Measurements from ENCODE around the gene SMARCA4.
"Not testable (repeated sequence)": the region's sequence is repeated elsewhere in the genome, so short reads cannot be mapped to it uniquely, and the experiment has no call there.

SMARCA4 gene

DNA sequence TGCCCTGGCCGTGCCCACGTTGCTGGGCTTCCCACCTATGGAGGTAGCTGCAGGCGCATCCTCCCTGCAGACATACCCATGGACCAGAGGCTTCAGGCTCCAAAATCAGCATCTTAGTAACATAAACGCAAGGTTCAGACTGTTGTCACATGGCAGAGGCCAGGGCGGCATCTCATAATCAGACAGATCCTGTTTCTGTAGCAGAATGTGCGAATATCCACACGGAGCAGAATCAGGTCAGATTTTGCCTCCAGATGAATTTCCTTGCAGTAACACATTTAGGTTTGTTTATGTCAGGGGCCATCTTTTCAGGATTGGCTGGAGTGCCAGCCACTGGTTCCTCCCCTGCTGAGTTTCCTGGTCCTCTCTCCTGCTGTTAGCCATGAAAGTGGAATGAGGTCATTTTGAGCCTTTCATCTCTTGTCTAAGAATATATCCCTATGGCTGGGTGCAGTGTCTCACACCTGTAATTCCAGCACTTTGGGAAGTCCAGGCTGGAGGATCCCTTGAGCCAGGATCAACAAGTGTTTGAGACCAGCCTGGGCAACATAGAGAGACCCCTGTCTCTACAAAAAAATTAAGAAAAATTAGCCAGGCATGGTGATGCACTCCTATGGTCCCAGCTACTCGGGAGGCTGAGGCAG, 20.5 kb downstream of the SMARCA4 start:
- no peak for DNase-seq

DNA sequence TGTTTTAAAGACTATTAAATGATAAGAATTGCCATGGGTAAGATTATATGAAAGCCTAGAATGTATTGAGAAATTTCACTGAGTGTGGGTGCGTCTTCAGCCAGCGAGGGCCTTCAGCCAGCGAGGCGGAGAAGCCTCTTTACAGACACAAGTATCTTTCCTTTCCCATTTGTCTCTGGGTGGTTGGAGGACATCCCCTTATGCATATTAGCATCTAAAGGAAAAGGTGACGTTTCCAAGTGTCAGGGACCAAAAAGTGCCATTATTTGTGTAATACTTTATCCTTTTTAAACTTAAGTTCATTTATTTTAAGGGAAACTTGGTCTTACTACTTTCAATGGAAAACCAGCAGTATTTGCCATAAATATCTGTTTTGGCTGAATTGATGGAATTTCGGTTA, 22.2 kb downstream of the SMARCA4 start:
- DNase-seq: no peak

DNA sequence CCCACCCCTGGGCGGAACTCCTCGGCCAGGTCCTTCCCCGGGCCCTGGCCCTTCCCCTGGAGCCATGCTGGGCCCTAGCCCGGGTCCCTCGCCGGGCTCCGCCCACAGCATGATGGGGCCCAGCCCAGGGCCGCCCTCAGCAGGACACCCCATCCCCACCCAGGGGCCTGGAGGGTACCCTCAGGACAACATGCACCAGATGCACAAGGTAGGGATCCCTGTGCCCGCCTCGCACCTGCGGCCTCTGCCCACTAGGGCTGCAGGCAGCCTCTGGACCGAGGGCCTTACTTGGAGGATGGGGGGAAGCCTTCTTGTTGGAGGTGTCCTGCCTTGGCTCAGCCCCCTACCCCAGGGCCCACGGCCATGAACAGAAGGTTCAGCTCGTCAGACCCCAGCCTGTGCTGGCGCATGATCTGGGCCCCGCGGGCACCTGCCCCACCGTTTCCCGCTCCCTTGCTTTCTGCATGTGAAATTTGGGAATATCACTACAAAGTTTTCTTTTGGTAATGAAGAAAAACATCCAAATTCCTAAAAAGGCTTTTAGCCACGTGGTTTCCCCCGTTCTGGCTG, 23.4 kb downstream of the SMARCA4 start:
- no peak for DNase-seq

DNA sequence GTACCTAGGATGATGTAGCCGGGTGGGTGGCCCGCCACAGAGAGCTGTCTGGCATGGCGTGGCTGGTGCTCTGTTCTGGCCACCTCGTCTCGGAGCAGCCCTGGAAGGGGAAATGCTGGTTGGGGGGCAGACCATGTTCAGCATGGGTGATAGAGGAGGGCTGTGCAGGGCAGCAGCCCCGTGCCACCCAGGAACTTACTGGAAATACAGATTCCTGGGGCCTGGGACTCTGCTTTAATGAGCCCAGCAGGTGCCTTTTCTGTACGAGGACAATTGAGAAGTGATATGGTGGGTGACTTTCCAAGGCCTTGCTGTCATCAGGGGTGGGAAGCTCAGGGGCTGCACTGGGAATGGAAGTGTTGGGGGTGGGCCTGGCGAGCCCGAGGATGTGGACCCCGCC, 24.7 kb downstream of the SMARCA4 start:
- DNase-seq: no peak

DNA sequence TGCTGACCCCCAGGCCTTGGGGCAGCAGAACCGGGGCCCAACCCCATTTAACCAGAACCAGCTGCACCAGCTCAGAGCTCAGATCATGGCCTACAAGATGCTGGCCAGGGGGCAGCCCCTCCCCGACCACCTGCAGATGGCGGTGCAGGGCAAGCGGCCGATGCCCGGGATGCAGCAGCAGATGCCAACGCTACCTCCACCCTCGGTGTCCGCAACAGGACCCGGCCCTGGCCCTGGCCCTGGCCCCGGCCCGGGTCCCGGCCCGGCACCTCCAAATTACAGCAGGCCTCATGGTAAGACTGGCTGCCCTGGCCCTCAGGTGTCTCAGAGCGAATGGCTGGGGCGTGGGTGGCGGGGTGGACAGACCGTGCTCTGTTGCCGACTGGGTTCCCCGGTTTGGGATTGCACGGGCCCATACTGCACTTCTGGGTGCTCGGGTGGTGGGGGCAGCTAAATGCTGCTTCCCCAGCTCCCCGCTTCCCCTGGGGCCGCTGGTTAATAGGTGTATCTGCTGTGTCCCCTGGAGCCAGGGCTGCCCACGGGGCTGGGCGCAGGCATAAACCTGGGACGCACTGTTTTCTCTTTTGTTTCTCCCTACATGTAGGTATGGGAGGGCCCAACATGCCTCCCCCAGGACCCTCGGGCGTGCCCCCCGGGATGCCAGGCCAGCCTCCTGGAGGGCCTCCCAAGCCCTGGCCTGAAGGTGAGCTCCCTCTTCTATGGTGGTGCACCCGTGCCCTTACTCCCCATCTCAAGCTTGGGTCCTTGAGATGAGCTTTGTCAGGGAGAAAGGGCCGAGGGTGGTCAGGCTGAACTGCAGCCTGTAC, 25.7 kb downstream of the SMARCA4 start:
- no peak for DNase-seq

DNA sequence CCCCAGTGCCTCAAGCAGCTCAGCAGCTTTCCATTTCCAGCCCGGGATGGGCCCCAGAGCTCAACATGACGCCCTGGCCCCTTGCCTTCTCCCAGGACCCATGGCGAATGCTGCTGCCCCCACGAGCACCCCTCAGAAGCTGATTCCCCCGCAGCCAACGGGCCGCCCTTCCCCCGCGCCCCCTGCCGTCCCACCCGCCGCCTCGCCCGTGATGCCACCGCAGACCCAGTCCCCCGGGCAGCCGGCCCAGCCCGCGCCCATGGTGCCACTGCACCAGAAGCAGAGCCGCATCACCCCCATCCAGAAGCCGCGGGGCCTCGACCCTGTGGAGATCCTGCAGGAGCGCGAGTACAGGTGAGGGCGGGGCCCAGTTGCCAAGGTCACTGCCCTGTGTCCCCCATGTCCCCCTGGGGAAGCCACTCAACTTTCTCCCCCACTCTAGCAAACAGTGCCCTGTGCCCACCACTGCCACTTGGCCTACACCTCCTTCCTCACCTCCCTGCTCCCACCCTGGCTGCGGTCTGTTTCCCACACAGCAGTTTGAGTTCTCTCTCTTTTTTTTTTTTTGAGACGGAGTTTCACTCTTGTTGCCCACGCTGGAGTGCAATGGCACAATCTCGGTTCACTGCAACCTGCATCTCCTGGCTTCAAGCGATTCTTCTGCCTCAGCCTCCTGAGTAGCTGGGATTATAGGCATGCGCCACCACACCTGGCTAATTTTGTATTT, 26.9 kb downstream of the SMARCA4 start:
- DNase-seq: no peak

DNA sequence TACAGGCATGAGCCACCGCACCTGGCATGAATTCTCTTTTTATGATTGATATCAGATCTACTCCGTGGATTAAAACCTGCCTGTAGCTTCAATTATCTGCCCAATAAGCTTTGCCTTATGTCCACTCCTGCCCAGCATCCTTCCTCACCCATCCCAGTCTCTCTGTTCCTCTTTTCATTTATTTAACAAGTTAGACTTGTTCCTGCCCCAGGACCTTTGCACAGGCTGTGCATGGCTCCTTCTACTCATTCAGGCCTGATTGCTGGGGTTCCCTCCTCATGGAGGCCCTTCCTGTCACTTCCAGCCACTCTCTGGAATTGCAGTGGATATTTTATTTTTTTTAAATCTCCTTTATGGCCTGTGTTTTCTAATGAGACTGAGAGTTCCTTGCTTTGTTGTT, 27.6 kb downstream of the SMARCA4 start:
- no peak for DNase-seq

DNA sequence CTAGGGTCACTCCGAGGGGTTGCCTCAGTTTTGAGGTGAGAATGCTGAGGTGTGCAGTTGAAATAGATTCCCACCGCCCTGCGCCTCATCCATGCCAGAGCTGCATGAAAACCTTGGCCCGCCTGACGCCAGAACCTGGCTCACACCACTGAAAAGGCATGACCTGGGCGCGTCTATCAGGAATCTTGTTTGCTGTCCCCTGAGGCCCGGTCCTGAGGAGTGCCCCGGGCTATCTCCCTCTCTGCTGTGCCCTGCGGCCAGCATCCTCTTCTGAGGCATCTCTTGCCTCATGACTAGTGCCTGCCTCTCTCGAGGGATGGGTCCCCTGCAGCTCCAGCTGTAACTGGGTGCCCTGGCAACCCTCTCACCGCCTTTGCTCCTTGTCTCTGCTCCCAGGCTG, 28.1 kb downstream of the SMARCA4 start:
- no peak for DNase-seq

DNA sequence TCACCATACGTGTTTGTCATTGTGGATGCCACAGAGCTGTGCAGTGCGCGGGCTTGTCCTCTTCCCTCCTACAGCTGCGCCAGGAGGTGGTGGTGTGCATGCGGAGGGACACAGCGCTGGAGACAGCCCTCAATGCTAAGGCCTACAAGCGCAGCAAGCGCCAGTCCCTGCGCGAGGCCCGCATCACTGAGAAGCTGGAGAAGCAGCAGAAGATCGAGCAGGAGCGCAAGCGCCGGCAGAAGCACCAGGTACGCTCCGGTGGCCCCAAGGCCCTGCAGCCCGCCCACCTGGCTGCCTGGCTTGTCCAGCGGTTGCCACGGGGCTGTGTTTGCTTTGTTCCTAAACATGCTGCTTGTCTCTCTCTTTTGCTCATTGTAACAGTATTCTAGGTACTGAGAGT, 30.2 kb downstream of the SMARCA4 start:
- DNase-seq: no peak

DNA sequence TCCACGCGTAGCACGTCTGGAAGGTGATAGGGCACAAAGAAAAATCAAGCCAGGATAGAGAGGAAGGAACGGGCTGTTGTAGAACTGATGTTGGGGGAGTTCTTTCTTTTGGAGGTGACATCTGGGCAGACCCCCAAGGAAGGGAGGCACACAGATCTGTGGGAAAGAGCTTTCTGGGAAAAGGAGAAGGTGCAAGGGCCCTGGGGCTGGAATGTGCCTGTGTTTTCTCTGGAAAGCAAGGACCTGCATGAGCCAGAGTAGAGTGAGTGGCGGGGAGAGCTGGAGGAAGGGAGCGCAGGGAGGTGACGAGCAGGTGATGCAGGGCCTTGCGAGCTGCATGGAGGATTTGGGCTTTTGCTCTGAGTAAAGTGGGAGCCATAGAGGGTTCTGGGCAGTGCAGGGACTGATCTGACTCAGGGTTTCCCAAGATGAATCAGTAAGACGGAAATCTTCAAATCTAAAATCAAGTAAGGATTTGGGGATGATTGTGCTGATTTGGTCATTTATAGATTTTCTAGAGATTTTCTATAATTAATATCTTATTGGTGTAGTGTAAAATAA, 30.8 kb downstream of the SMARCA4 start:
- DNase-seq: no peak

DNA sequence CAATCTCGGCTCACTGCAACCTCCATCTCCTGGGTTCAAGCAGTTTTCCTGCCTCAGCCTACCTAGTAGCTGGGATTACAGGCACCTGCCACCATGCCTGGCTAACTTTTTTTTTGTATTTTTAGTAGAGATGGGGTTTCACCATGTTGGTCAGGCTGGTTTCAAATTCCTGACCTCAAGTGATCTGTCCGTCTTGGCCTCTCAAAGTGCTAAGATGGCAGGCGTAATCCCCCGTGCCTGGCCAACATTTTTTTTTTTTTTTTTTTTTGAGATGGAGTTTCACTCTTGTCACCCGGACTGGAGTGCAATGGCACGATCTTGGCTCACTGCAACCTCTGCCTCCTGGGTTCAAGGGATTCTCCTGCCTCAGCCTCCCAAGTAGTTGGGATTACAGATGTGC, 31.3 kb downstream of the SMARCA4 start:
- not testable (repeated sequence) for DNase-seq

DNA sequence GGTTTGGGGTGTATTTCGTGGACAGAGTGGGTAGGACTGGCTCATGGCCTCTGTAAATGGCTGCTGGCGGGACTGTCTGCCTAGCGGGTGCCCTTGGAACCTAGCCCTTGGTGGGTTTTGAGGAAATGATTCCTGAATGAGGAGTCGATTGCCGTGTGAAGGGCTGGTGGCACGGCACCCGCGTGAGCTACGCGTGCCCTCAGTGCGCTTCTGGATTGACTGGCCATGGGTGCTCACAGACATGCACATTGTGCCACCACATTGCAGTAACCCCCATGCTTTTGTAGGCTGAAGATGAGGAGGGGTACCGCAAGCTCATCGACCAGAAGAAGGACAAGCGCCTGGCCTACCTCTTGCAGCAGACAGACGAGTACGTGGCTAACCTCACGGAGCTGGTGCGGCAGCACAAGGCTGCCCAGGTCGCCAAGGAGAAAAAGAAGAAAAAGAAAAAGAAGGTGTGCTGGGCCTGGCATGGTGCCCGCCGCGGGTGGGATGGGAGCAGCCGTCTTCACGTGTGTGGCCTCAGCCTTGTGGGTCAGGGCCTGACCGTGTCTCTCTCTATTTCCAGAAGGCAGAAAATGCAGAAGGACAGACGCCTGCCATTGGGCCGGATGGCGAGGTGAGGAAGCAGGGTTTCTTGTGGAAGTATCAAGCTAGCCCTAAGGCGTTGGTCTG, 35.2 kb downstream of the SMARCA4 start:
- DNase-seq: no peak

DNA sequence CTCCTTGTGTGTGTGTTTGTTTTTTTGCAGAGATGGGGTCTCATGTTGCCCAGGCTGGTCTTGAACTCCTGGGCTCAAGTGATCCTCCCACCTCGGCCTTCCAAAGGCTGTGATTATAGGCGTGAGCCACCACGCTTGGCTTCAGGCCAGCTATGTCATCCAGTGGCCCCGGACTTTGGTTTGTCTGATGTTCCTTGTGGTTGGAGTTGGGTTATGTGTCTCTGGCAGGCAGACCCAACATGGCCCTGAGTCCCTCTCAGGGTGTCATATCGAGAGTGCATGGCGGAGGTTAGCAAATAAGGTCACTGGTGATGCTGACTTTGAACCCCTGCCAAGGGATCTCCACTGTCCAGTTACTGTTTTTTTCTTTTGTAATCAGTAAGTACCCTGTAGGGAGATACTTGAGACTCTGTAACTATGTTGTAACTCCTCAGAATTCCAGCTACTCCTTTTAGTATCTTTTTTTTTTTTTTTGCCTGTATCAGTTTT, 37.3 kb downstream of the SMARCA4 start:
- DNase-seq: no peak

DNA sequence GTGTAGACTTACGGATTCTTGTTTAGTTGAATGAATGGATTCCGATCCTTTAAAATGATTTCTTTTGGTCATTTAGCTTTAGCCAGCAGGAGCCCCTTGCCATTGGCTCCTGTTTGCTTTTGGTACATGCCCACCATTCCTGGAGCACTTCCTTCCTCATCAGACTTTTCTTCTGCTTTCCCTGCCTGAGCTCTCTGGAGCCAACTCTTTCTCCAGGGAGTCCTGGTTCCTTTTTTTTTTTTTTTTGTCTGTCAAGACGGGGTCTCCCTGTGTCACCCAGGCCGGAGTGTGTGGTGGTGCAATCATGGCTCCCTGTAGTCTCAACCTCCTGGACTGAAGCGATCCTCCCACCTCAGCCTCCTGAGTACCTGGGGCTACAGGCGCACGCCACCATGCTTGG, 37.8 kb downstream of the SMARCA4 start:
- no peak for DNase-seq

DNA sequence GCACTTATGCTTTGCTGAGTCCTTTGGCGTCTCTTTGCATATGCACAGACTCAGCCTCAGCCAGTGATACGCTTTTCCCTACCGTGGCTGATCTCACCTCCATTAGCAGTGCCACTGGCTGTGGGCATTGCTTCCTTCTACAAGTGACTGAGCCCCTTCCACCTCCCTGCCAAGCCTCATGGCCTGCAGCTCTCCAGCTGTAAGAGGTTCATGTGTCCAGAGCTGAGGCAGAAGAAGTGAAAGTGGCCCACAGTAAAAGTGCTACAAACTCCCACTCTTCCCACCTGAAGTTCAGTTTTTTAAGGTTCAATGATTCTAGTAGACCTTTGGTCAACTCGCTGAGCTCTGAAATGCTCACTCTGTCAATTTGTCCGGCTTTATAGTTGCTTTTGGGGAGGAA, 44.7 kb downstream of the SMARCA4 start:
- DNase-seq: no peak

DNA sequence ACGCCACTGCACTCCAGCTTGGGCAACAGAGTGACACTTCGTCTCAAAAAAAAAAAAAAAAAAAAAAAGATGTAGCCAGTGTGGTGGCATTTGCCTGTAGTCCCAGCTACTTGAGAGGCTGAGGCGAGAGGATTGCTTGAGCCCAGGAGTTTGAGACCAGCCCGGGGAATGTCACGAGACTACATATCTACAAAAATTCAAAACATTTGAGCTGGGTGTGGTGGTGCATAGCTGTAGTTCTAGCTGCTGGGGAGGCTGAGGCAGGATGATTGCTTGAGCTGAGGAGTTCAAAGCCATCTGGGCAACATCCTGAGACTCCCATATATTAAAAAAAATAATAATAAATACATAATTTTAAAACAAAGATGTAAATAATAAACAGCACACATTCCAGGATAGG, 46.6 kb downstream of the SMARCA4 start:
- DNase-seq: no peak

DNA sequence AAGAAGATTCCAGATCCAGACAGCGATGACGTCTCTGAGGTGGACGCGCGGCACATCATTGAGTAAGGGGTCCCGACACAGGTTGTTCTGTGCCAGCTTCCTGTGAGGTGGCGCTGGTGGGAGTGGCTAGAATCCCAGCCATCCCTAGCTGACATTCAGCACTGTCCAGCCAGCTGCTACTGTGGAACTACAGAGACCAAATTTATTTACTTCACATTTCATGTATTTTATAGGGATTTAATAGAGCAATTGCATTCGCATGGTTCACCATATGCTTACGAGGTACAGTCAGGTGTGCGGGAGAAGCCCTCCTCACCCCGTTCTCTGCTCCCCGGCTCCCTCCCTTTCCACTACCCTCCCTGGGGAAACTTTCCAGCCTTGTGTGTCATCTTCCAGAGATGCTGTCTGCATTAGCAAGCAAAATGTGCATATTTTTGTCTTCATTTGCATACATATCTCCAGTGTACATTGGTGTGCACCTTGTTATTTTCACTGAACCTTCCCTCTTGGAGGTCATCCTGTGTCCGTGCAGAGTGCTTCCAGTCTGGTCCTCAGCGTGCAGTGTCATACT, 47.2 kb downstream of the SMARCA4 start:
- no peak for DNase-seq

DNA sequence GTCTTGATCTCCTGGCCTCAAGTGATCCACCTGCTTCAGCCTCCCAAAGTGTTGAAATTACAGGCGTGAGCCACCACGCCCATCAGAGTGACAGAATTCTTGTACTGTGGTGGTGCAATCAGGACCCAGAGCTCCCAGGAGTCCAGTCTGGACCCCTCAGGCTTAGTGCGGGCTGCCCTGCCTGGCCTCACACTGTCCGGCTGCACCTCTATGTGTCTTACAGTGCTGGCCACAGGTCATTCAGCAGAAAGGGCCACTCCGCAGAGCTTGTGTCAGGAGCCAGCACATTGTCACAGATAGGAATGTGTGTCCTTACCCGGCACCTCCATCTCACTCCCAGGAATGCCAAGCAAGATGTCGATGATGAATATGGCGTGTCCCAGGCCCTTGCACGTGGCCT, 49.2 kb downstream of the SMARCA4 start:
- DNase-seq: no peak

DNA sequence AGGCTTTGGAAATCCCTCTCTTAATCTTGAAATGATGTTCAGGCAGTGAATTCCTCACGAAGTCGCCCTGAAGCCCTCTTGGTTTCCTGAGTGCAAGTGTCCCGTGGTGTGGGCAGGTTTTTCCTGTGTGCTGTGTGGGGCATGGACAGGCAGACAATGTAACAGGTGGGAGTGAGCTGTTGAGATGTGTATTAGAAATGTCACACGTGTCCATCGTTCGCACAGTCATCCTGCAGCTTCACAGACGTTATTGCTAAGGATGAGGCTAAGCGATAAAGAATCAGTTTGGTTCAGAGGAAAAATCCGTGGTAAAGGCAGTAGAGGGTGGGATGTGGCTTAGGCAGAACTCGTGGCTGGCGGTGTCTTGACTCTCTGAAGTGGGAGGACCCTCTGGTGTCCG, 51.7 kb downstream of the SMARCA4 start:
- DNase-seq: no peak

DNA sequence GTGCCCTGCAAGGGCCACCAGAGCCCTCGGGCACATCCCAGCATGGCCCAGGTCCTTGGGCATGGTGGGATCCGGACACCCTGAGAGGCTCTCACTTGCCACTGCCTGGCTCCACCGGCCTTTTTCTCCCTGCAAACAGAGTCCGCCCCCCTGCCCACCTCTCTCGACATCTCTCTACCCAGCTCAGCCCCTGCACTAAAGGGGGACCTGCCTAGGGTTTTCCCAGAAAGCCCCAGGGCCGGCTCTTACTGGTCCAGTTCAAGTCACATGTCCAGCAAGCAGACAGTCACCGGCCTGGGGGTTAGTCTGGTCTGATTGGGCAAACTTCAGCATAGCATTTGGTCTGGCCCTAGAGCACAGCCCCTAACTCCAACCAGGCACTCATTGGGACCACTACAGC, 52.9 kb downstream of the SMARCA4 start:
- no peak for DNase-seq

DNA sequence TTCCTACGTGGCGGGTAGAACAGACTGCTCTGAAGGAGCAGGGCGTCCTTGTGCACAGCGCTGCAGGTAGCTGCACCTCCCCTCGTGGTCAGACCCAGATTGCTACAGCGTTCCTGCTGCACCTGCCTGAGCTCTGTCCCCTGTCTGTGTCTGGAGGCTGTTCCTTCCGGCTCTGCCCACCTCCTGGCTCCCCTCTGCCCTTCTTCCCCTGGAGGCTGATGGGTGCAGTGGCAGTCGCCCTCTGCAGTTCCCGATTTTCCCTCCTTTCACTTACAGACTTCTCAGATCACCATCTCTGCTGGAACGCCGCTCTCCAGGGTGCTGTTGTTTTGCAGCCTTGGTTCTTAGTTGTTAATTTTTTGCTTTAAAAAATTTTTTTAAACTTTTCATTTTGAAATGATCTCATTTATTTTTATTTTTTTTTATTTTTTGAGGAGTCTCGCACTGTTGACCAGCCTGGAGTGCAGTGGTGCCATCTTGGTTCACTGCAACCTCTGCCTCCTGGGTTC, 53.6 kb downstream of the SMARCA4 start:
- DNase-seq: no peak

DNA sequence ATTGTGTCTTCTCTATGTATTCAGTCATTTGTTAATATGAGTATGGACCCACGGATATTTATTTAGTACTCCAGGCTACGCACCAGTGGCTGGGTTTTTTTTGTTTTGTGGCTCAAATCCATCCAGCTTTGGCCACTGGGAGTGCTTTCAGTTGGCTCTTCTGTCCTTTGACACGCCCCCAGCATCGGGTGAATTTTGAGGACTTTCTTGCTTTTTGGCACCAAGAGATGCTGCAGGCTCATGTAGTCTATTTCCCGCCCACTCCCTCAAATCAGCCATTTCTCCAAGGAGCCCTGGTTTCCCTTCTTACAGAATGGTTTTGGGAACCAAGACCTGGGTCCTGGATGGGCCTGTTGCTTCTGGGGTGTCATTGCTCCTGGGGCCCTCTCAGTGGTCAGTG, 55.8 kb downstream of the SMARCA4 start:
- DNase-seq: no peak

Data from CD4-positive, alpha-beta T cell treated with Interleukin-17A for 1 hour (primary cell).